ENCODE data around the gene CCN6. TPM values are rescaled to one million over a fixed set of nuclear protein-coding genes. Genes with fewer than 3 reads are reported as not detected.

Gene CCN6
- total and polyA plus RNA-seq, 12 donors: not detected

GRCh38 chr6:112065426-112065986, 11.6 kb downstream of the CCN6 start:
- TF ChIP-seq CTCF (IDR thresholded peaks at IDR 0.05): no peak
- ATAC-seq (no peak), DNase-seq (no peak)
- no peak overlapping the region for H3K4me3 ChIP-seq
- H3K36me3 ChIP-seq: peaks cover 0 to 27% (median 14%) of the 10 kb centered on the region in 9 donors
- no peaks in the 10 kb centered on the region for H3K4me1 ChIP-seq
- intact Hi-C loops (cut with DNase I): no loop called here
- H3K27ac ChIP-seq: no peak overlapping the region
- 64 to 69% methylated on average over 6 of the region's 6 CpGs for whole genome bisulfite sequencing, 2 donors
- H3K9me3 ChIP-seq: no peaks in the 10 kb centered on the region
- H3K27me3 ChIP-seq: no peaks in the 10 kb centered on the region

- DNase-seq: no peak
- Histone ChIP-seq H3K4me3 (no peak overlapping the region), H3K4me1 (no peaks in the 10 kb centered on the region), H3K27ac (no peak overlapping the region), H3K27me3 (no peaks in the 10 kb centered on the region), H3K36me3 (peaks cover 0 to 38% (median 24%) of the 10 kb centered on the region in 9 donors), H3K9me3 (no peaks in the 10 kb centered on the region)
- intact Hi-C loops (cut with DNase I): no loop called here
- no peak for ATAC-seq
- 81 to 82% methylated on average over 3 of the region's 3 CpGs for whole genome bisulfite sequencing, 2 donors
- TF ChIP-seq CTCF (IDR thresholded peaks at IDR 0.05): no peak
These were observed 12.7 kb downstream of the CCN6 start for GRCh38 chr6:112066606-112067005.

- TF ChIP-seq CTCF (IDR thresholded peaks at IDR 0.05): no peak
- DNase-seq (no peak), ATAC-seq (no peak)
- Histone ChIP-seq H3K27ac (no peak overlapping the region), H3K36me3 (peaks cover 0 to 90% (median 19%) of the 10 kb centered on the region in 9 donors), H3K4me3 (no peak overlapping the region), H3K4me1 (peaks cover 0 to 22% (median 15%) of the 10 kb centered on the region in 9 donors), H3K9me3 (no peaks in the 10 kb centered on the region), H3K27me3 (no peaks in the 10 kb centered on the region)
- intact Hi-C loops (cut with DNase I): loop anchor here in 1 of 10 donors (5.0 kb wide), 1 partner anchor 66 kb away; no protein-coding TSS in a partner anchor
- 93 to 94% methylated on average over 4 of the region's 4 CpGs for WGBS, 2 donors
These were observed 27.7 kb downstream of the CCN6 start for GRCh38 chr6:112081569-112081968.

GRCh38 chr6:112085286-112086065, 31.6 kb downstream of the CCN6 start:
- no peak for TF ChIP-seq CTCF (IDR thresholded peaks at IDR 0.05)
- Histone ChIP-seq H3K9me3 (no peaks in the 10 kb centered on the region), H3K4me1 (peaks cover 0 to 34% (median 27%) of the 10 kb centered on the region in 9 donors), H3K36me3 (peaks cover 0 to 51% (median 9%) of the 10 kb centered on the region in 9 donors), H3K27me3 (no peaks in the 10 kb centered on the region), H3K4me3 (peak overlapping the region in 6 of 10 donors; percentile 76 to 83 (median 80)), H3K27ac (peak overlapping the region in 6 of 10 donors; percentile 32 to 91 (median 88))
- 66 to 69% methylated on average over 8 of the region's 8 CpGs for WGBS, 2 donors
- intact Hi-C loops (cut with DNase I): no loop called here
- ATAC-seq (peak in 5 of 8 donors; percentile 41 to 59 (median 45)), DNase-seq (peak in 1 of 2 donors; percentile 58)

Measured in heart right ventricle (tissue), 16 donors.